Ishikawa (cell line): ENCODE measurements around the gene ZCCHC10.

ENCODE experiments used
- CEBPB ChIP-seq: IDR thresholded peaks from 2 replicates; pipeline ENCODE4 v1.6.1; 2012
- RAD21 ChIP-seq: IDR thresholded peaks from 2 replicates; pipeline ENCODE4 v1.6.1; 2012; ENCODE audit warnings: low read depth
- REST ChIP-seq: IDR thresholded peaks from 2 replicates; pipeline ENCODE4 v1.6.1; 2012; ENCODE audit warnings: low read depth, mild to moderate bottlenecking
- TAF1 ChIP-seq: IDR thresholded peaks from 2 replicates; pipeline ENCODE4 v1.6.1; 2012; ENCODE audit warnings: low read depth, mild to moderate bottlenecking
- TEAD4 ChIP-seq: IDR thresholded peaks from 2 replicates; pipeline ENCODE4 v1.6.1; 2012
- USF1 ChIP-seq: IDR thresholded peaks from 2 replicates; pipeline ENCODE4 v1.6.1; 2012
- YY1 ChIP-seq: IDR thresholded peaks from 2 replicates; pipeline ENCODE4 v1.6.1; 2012; ENCODE audit warnings: low read depth
- ZBTB7A ChIP-seq: IDR thresholded peaks from 2 replicates; pipeline ENCODE4 v1.6.1; 2012; ENCODE audit warnings: low read depth

- TF ChIP-seq REST (no peak), USF1 (no peak), TAF1 (no peak), CEBPB (no peak), RAD21 (no peak), ZBTB7A (no peak), TEAD4 (no peak), YY1 (no peak)
Observed at GRCh38 chr5:132949136-132949535, 77.2 kb downstream of the ZCCHC10 start.
